H1 (cell line): ENCODE results near the gene SLX4IP. TPM values are rescaled to one million over a fixed set of nuclear protein-coding genes. Genes with fewer than 3 reads are reported as not detected.

Experiments used
- CTCF ChIA-PET: fragments of 300-600 bp; sonication (Branson Sonifier 250); formaldehyde crosslinking; loops from one replicate; lab custom pipeline; 2021; ENCODE audit not compliant: partially characterized antibody; lab: Charles Lee
- POLR2A ChIA-PET: fragments of 300-600 bp; sonication (Branson Sonifier 250); formaldehyde crosslinking; loops from one replicate; lab custom pipeline; 2021; ENCODE audit warnings: inconsistent platforms; ENCODE audit not compliant: partially characterized antibody; lab: Charles Lee
- DNase-seq, 2 experiments: peaks; one replicate each; pipeline versions ENCODE4 v3.0.0 to v3.0.0-alpha.2; 2010 to 2022; ENCODE audit warnings: low spot score in 2 of 2, low read depth in 1 of 2, mixed read lengths in 1 of 2
- FAIRE-seq: peaks from 2 replicates; lab custom pipeline; 2011; peaks lifted over from hg19 to GRCh38; lab: Jason Lieb, UNC
- H2AFZ ChIP-seq: 2 replicates; pipeline ENCODE4 v1.8.1; 2012; ENCODE audit warnings: low read length, inconsistent platforms
- H2AK5ac ChIP-seq: 2 replicates; pipeline ENCODE4 v1.6.1; 2013; ENCODE audit warnings: low read depth, low read length
- H2BK120ac ChIP-seq: replicated peaks from 2 replicates; pipeline ENCODE3; 2013; ENCODE audit warnings: low read depth, low read length, inconsistent platforms
- H2BK12ac ChIP-seq: 2 replicates; pipeline ENCODE4 v1.6.1; 2013; ENCODE audit warnings: low read depth, low read length
- H2BK15ac ChIP-seq: 2 replicates; pipeline ENCODE4 v1.6.1; 2013; ENCODE audit warnings: low read length
- H2BK20ac ChIP-seq: 2 replicates; pipeline ENCODE4 v1.6.1; 2013; ENCODE audit warnings: low read length
- H2BK5ac ChIP-seq: 2 replicates; pipeline ENCODE4 v1.6.1; 2013; ENCODE audit warnings: low read depth, low read length
- H3K14ac ChIP-seq: 2 replicates; pipeline ENCODE4 v1.6.1; 2013; ENCODE audit warnings: inconsistent platforms; ENCODE audit not compliant: insufficient read length
- H3K18ac ChIP-seq: 2 replicates; pipeline ENCODE4 v1.6.1; 2013; ENCODE audit warnings: low read length; ENCODE audit errors: extremely low read depth
- H3K23ac ChIP-seq: 2 replicates; pipeline ENCODE4 v1.6.1; 2013; ENCODE audit warnings: inconsistent platforms; ENCODE audit not compliant: insufficient read length
- H3K23me2 ChIP-seq: 2 replicates; pipeline ENCODE4 v1.6.1; 2013; ENCODE audit warnings: low read depth, low read length
- H3K27ac ChIP-seq: 2 replicates; pipeline ENCODE4 v1.6.1; 2011; ENCODE audit warnings: low read depth, low read length, inconsistent platforms
- H3K27me3 ChIP-seq, 4 experiments: replicated peaks in 1 of 4; 1 replicate in 1 of 4; 2 replicates in 3 of 4; pipeline versions ENCODE4 v1.6.1 to v1.8.1; 2011 to 2013; ENCODE audit warnings: low read length in 3 of 4, mild to moderate bottlenecking in 3 of 4, inconsistent platforms in 2 of 4, mixed read lengths in 2 of 4, moderate library complexity in 1 of 4; ENCODE audit not compliant: control insufficient read depth in 3 of 4, insufficient read depth in 3 of 4; ENCODE audit errors: extremely low read depth in 1 of 4
- H3K36me3 ChIP-seq, 4 experiments: 2 replicates each; pipeline versions ENCODE4 v1.6.1 to v1.8.1; 2011 to 2013; ENCODE audit warnings: mild to moderate bottlenecking in 4 of 4, low read length in 3 of 4, moderate library complexity in 2 of 4, control low read depth in 1 of 4, inconsistent platforms in 1 of 4; ENCODE audit not compliant: insufficient read depth in 4 of 4, control insufficient read depth in 2 of 4
- H3K4ac ChIP-seq: replicated peaks from 2 replicates; pipeline ENCODE3; 2013; ENCODE audit warnings: low read length, low read depth, mixed read lengths, inconsistent platforms; ENCODE audit not compliant: insufficient read length
- H3K4me1 ChIP-seq, 4 experiments: replicated peaks in 1 of 4; 1 replicate in 1 of 4; 2 replicates in 3 of 4; pipeline versions ENCODE4 v1.6.1 to v1.8.1; 2011 to 2013; ENCODE audit warnings: low read length in 3 of 4, inconsistent platforms in 2 of 4, mixed read lengths in 1 of 4; ENCODE audit not compliant: insufficient read depth in 4 of 4, control insufficient read depth in 3 of 4
- H3K4me2 ChIP-seq, 2 experiments: 2 replicates each; pipeline versions ENCODE4 v1.6.1 to v1.8.1; 2011 to 2013; ENCODE audit warnings: low read depth in 2 of 2, low read length in 2 of 2, control low read depth in 1 of 2, inconsistent platforms in 1 of 2, mild to moderate bottlenecking in 1 of 2; ENCODE audit not compliant: insufficient read depth in 1 of 2
- H3K4me3 ChIP-seq, 4 experiments: fragments of 200-600, 300-600 bp in 1 of 4; sonication (generic), shearing (Covaris generic), sonication (Bioruptor Twin) in 1 of 4; 2 replicates each; pipeline versions ENCODE4 v1.5.1 to v1.8.1; 2011 to 2016; ENCODE audit warnings: low read length in 4 of 4, low read depth in 3 of 4, control low read depth in 2 of 4, inconsistent platforms in 2 of 4, mild to moderate bottlenecking in 2 of 4, mixed read lengths in 1 of 4, moderate library complexity in 1 of 4; ENCODE audit not compliant: insufficient read depth in 2 of 4; ENCODE audit errors: extremely low read depth in 1 of 4
- H3K56ac ChIP-seq: replicated peaks from 2 replicates; pipeline ENCODE3; 2013; ENCODE audit warnings: low read depth, mild to moderate bottlenecking, mixed read lengths, low read length, inconsistent platforms; ENCODE audit not compliant: insufficient read length
- H3K79me1 ChIP-seq: 2 replicates; pipeline ENCODE4 v1.6.1; 2013; ENCODE audit warnings: low read depth, low read length, control low read depth
- H3K79me2 ChIP-seq, 2 experiments: 2 replicates each; pipeline versions ENCODE4 v1.6.1 to v1.8.1; 2012 to 2013; ENCODE audit warnings: low read length in 2 of 2, mild to moderate bottlenecking in 2 of 2, inconsistent platforms in 1 of 2; ENCODE audit not compliant: insufficient read depth in 2 of 2, control insufficient read depth in 1 of 2
- H3K9ac ChIP-seq, 4 experiments: replicated peaks in 1 of 4; 1 replicate in 1 of 4; 2 replicates in 3 of 4; pipeline versions ENCODE4 v1.6.1 to v1.8.1; 2011 to 2013; ENCODE audit warnings: low read depth in 3 of 4, low read length in 3 of 4, control low read depth in 2 of 4, mild to moderate bottlenecking in 2 of 4, moderate library complexity in 2 of 4, inconsistent platforms in 1 of 4; ENCODE audit errors: extremely low read depth in 1 of 4
- H3K9me3 ChIP-seq, 2 experiments: 2 replicates each; pipeline versions ENCODE4 v1.6.1 to v1.8.1; 2012 to 2013; ENCODE audit warnings: mild to moderate bottlenecking in 2 of 2, moderate library complexity in 2 of 2, control low read depth in 1 of 2, inconsistent platforms in 1 of 2, low read depth in 1 of 2, low read length in 1 of 2, mixed read lengths in 1 of 2; ENCODE audit not compliant: insufficient read depth in 2 of 2
- H4K20me1 ChIP-seq, 2 experiments: replicated peaks in 1 of 2; 2 replicates each; pipeline versions ENCODE3 to v1.8.1; 2011 to 2013; ENCODE audit warnings: inconsistent platforms in 2 of 2, low read length in 2 of 2, mild to moderate bottlenecking in 1 of 2; ENCODE audit not compliant: insufficient read depth in 2 of 2, control insufficient read depth in 1 of 2
- H4K5ac ChIP-seq: 2 replicates; pipeline ENCODE4 v1.6.1; 2013; ENCODE audit warnings: low read length, low read depth, mixed read lengths, inconsistent platforms; ENCODE audit not compliant: insufficient read length
- H4K8ac ChIP-seq: 2 replicates; pipeline ENCODE4 v1.8.0; 2013; ENCODE audit warnings: mild to moderate bottlenecking, moderate library complexity, low read length, inconsistent platforms; ENCODE audit not compliant: insufficient read depth; ENCODE audit errors: extremely low read depth
- H4K91ac ChIP-seq: replicated peaks from 2 replicates; pipeline ENCODE3; 2013; ENCODE audit warnings: low read length, mixed read lengths, inconsistent platforms; ENCODE audit not compliant: insufficient read length
- CHD2 ChIP-seq: IDR thresholded peaks from 2 replicates; pipeline ENCODE4 v1.6.1; 2012; ENCODE audit warnings: low read length, improper control_type of control experiment
- CREB1 ChIP-seq: IDR thresholded peaks from 2 replicates; pipeline ENCODE4 v1.6.1; 2012; ENCODE audit warnings: inconsistent platforms
- FOSL1 ChIP-seq: IDR thresholded peaks from 2 replicates; pipeline ENCODE4 v1.6.1; 2011; ENCODE audit warnings: mild to moderate bottlenecking, low read depth, low read length, moderate library complexity; ENCODE audit not compliant: insufficient read depth
- MAFK ChIP-seq: IDR thresholded peaks from 2 replicates; pipeline ENCODE4 v1.6.1; 2012; ENCODE audit warnings: low read depth, mild to moderate bottlenecking, improper control_type of control experiment, low read length
- POLR2A ChIP-seq, 2 experiments: IDR thresholded peaks; 1 replicate in 1 of 2; 2 replicates in 1 of 2; pipeline ENCODE4 v1.6.1; 2011; ENCODE audit warnings: low read depth in 2 of 2, low read length in 2 of 2, mild to moderate bottlenecking in 2 of 2; ENCODE audit errors: control extremely low read depth in 1 of 2
- RBBP5 ChIP-seq: IDR thresholded peaks from 2 replicates; pipeline ENCODE4 v1.7.1; 2012; ENCODE audit warnings: low read depth, mild to moderate bottlenecking, inconsistent platforms, low read length, moderate library complexity, borderline replicate concordance
- RNF2 ChIP-seq: fragments of 200-900, 300-1000 bp; sonication (generic); IDR thresholded peaks from 2 replicates; pipeline ENCODE4 v1.7.1; 2016; ENCODE audit warnings: borderline replicate concordance, low read depth, mild to moderate bottlenecking, antibody characterized with exemption, low read length; ENCODE audit not compliant: poor library complexity, severe bottlenecking; ENCODE audit errors: missing control alignments
- RXRA ChIP-seq: IDR thresholded peaks from 2 replicates; pipeline ENCODE4 v1.6.1; 2011; ENCODE audit warnings: low read depth, mild to moderate bottlenecking, low read length, moderate library complexity; ENCODE audit not compliant: insufficient read depth
- SIRT6 ChIP-seq: IDR thresholded peaks from one replicate; pipeline ENCODE4 v1.7.1; 2012; ENCODE audit warnings: low read length, inconsistent platforms
- SIX5 ChIP-seq: IDR thresholded peaks from 2 replicates; pipeline ENCODE4 v1.6.1; 2011; ENCODE audit warnings: mild to moderate bottlenecking, low read depth, low read length
- SRF ChIP-seq: IDR thresholded peaks from 2 replicates; pipeline ENCODE4 v1.6.1; 2011; ENCODE audit warnings: mild to moderate bottlenecking, low read depth, low read length, moderate library complexity
- YY1 ChIP-seq: IDR thresholded peaks from 2 replicates; pipeline ENCODE4 v1.6.1; 2011; ENCODE audit warnings: low read depth, mild to moderate bottlenecking, low read length
- WGBS, 2 experiments: shearing (Covaris generic) in 1 of 2; methylation state at CpG; one replicate each; pipeline versions ENCODE4 v1.1.6 to v1.1.7; 2013 to 2015; ENCODE audit warnings: low lambda C conversion rate in 2 of 2, mixed read lengths in 2 of 2, inconsistent platforms in 1 of 2, low coverage in 1 of 2, missing lambda C conversion rate in 1 of 2; ENCODE audit not compliant: insufficient replicate concordance in 2 of 2, insufficient coverage in 1 of 2, insufficient read length in 1 of 2; ENCODE audit errors: extremely low coverage in 1 of 2, missing lambda C conversion rate in 1 of 2; 5-methylcytosine and 5-hydroxymethylcytosine counted together
- polyA plus RNA-seq, 7 experiments: library from polyadenylated mRNA; depleted of rRNA in 3 of 7; stranded (reverse) in 5 of 7; unstranded in 2 of 7; fragments of >200 nt in 5 of 7; fragments of 200-250 nt in 2 of 7; gene quantifications; 1 replicate in 5 of 7; 2 replicates in 1 of 7; 4 replicates in 1 of 7; pipeline versions ENCODE4 v1.2.1 to v1.2.3, GENCODE V29; 2011 to 2013; ENCODE audit warnings: missing spikeins in 2 of 7, mixed read lengths in 2 of 7
- total RNA-seq: library from RNA; stranded (reverse); fragmentation: NEBNext Ultra II Directional; extraction: Animal tissue kit (Norgen Biotek cat#: 25700); gene quantifications from 2 replicates; pipeline ENCODE4 v1.2.1, GENCODE V29; 2021
- TF ChIP-seq, protein P1 (sequence below): IDR thresholded peaks from 2 replicates; pipeline ENCODE4 v1.6.1; 2012; ENCODE audit warnings: inconsistent platforms

Gene SLX4IP
- total and polyA plus RNA-seq, 2 of the 8 experiments (the other 6 are each of a cell fraction or from before 2014, with no cell fraction given): 2.4 to 8.7 TPM

DNA sequence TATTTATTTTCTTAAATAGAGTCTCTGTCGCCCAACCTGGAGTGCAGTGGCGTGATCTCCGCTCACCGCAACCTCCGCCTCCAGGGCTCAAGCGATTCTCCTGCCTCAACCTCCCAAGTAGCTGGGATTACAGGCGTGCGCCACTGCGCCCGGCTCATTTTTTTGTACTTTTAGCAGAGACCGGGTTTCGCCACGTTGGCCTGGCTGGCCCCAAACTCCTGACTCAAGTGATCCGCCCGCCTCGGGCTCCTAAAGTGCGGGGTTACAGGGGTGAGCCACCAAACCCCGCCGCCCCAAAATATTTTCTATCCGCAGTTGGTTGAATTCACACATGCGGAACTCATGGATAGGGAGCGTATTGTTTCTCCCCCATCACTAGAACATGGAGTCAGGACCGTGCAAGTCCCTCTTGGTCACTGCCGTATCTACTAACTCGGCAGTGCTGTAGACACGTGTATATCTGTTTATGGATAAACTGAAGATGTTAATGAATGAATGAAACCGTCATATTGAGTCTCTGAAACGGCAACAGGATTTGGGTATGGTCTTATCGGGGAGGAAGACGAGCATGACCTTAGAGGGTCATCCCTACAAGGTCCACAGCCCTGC, 2.0 kb upstream of the SLX4IP start:
- Histone ChIP-seq H2BK5ac (peak overlapping the region; percentile 92), H3K14ac (peak overlapping the region; percentile 25), H4K8ac (peak overlapping the region; percentile 94; the same call in 1 of the 2 replicates), H3K23me2 (peaks cover 10% of the 10 kb centered on the region), H3K79me1 (peaks cover 15% of the 10 kb centered on the region; the same call in 1 of the 2 replicates), H3K79me2 (peaks cover 0 to 70% of the 10 kb centered on the region in 2 experiments; a peak in 2 of 4 replicates), H2BK20ac (no peak overlapping the region), H2AFZ (peak overlapping the region; percentile 11; the same call in 1 of the 2 replicates), H3K9ac (peak overlapping the region; percentile 74 to 86 (median 80)), H3K36me3 (peaks cover 0 to 2% (median 0%) of the 10 kb centered on the region in 4 experiments; a peak in 1 of 8 replicates), H3K23ac (no peak overlapping the region), H2AK5ac (peak overlapping the region; percentile 91), H4K5ac (peak overlapping the region; percentile 89), H3K4me1 (no peaks in the 10 kb centered on the region), H2BK15ac (no peak overlapping the region), H4K20me1 (peaks cover 0 to 8% of the 10 kb centered on the region in 2 experiments), H3K4ac (peak overlapping the region; percentile 71), H3K27ac (peak overlapping the region; percentile 83), H3K4me2 (peak overlapping the region; percentile 88 to 97), H3K4me3 (peak overlapping the region; percentile 57 to 88 (median 76)), H3K27me3 (no peaks in the 10 kb centered on the region), H3K9me3 (no peaks in the 10 kb centered on the region), H3K18ac (peak overlapping the region; percentile 24; the same call in 1 of the 2 replicates), H2BK120ac (peak overlapping the region; percentile 49), H3K56ac (no peak overlapping the region), H4K91ac (peak overlapping the region; percentile 86), H2BK12ac (0 out of 2 replicates have a peak overlapping the region, but pooled peaks have one; percentile 45)
- DNase-seq (no peak), FAIRE-seq (no peak)
- WGBS, 2 experiments: 47% methylated on average over 30 of the region's 30 CpGs; no CpG with 5 or more reads in 1 of the 2 experiments
- ChIA-PET CTCF (interaction anchor here (0.5 to 2.2 kb wide), 4 partner anchors 8 to 601 kb away, joined by 3 to 6 read pairs (median 4); no protein-coding TSS in a partner anchor), POLR2A (interaction anchor here (0.7 to 2.2 kb wide), 7 partner anchors 34 to 812 kb away, joined by 3 to 10 read pairs (median 4); partner anchors contain the start of gene ANKEF1)
- no peak for TF ChIP-seq SIRT6
- TF ChIP-seq SRF: no peak
- TF ChIP-seq RBBP5: no peak
- no peak for TF ChIP-seq POLR2A (IDR thresholded peaks at IDR 0.05; ENCODE audit: control extremely low read depth in 1 of 2, low read depth in 2 of 2, low read length in 2 of 2)
- TF ChIP-seq FOSL1: no peak
- no peak for TF ChIP-seq SIX5
- TF ChIP-seq RXRA: no peak
- TF ChIP-seq CREB1: no peak
- TF ChIP-seq YY1: no peak
- TF ChIP-seq CHD2: no peak
- TF ChIP-seq, protein P1, sequence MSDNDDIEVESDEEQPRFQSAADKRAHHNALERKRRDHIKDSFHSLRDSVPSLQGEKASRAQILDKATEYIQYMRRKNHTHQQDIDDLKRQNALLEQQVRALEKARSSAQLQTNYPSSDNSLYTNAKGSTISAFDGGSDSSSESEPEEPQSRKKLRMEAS: no peak
- TF ChIP-seq MAFK: no peak
- TF ChIP-seq RNF2: no peak
